Measurements from ENCODE around the gene CNTNAP2. TPM values are rescaled to one million over a fixed set of nuclear protein-coding genes. Genes with fewer than 3 reads are reported as not detected.

CNTNAP2 gene
- total and polyA plus RNA-seq, 4 experiments from 2014 or later, result 0.19 to 0.50 (median 0.20) TPM; not detected in 1

- H3K4me1 ChIP-seq (ENCODE audit: insufficient read depth, low read length), result no peaks in the 10 kb centered on the region
- intact Hi-C loops (cut with micrococcal nuclease), result no loop called here
- ChIA-PET POLR2A (ENCODE audit: partially characterized antibody) (no interaction called here), CTCF (ENCODE audit: partially characterized antibody) (no interaction called here)
- Mint-ChIP-seq H3K36me3 (no peaks in the 10 kb centered on the region), H3K27me3 (no peaks in the 10 kb centered on the region), H3K4me3 (no peak overlapping the region), H3K9me3 (peaks cover 5 to 28% (median 10%) of the 10 kb centered on the region in 8 donors), H3K4me1 (no peaks in the 10 kb centered on the region), H3K27ac (no peak overlapping the region)
- H3K27me3 ChIP-seq (ENCODE audit: insufficient read depth, low read length), result no peaks in the 10 kb centered on the region
- H3K9me3 ChIP-seq (ENCODE audit: control insufficient read depth in 1 of 2, low read length in 2 of 2), result peaks cover 0 to 3% of the 10 kb centered on the region in 2 donors
- DNase-seq, result no peak
- H3K4me3 ChIP-seq (ENCODE audit: low read length in 2 of 2), result no peak overlapping the region
- no peaks in the 10 kb centered on the region for H3K36me3 ChIP-seq (ENCODE audit: insufficient read depth, low read length)
- no peak overlapping the region for H3K27ac ChIP-seq (ENCODE audit: low read depth, low read length)
Measured at GRCh38 chr7:147405621-147406020, 1289.0 kb downstream of the CNTNAP2 start.

- H3K4me3 ChIP-seq (ENCODE audit: low read length in 2 of 2), result no peak overlapping the region
- peaks cover 5 to 23% (median 10%) of the 10 kb centered on the region in 8 donors for H3K9me3 Mint-ChIP-seq
- H3K36me3 Mint-ChIP-seq, result no peaks in the 10 kb centered on the region
- DNase-seq, result no peak
- H3K4me1 Mint-ChIP-seq, result no peaks in the 10 kb centered on the region
- no peaks in the 10 kb centered on the region for H3K27me3 ChIP-seq (ENCODE audit: insufficient read depth, low read length)
- CTCF ChIA-PET (ENCODE audit: partially characterized antibody), result no interaction called here
- H3K27me3 Mint-ChIP-seq, result no peaks in the 10 kb centered on the region
- H3K9me3 ChIP-seq (ENCODE audit: control insufficient read depth in 1 of 2, low read length in 2 of 2), result peaks cover 0 to 3% of the 10 kb centered on the region in 2 donors
- no peaks in the 10 kb centered on the region for H3K36me3 ChIP-seq (ENCODE audit: insufficient read depth, low read length)
- H3K4me3 Mint-ChIP-seq, result no peak overlapping the region
- H3K27ac ChIP-seq (ENCODE audit: low read depth, low read length), result no peak overlapping the region
- H3K27ac Mint-ChIP-seq, result no peak overlapping the region
- no peaks in the 10 kb centered on the region for H3K4me1 ChIP-seq (ENCODE audit: insufficient read depth, low read length)
- POLR2A ChIA-PET (ENCODE audit: partially characterized antibody), result no interaction called here
- intact Hi-C loops (cut with micrococcal nuclease), result no loop called here
Measured at GRCh38 chr7:147406521-147407135, 1290.0 kb downstream of the CNTNAP2 start.

GRCh38 chr7:147411096-147411495 lies 1294.5 kb downstream of the CNTNAP2 start:
- Mint-ChIP-seq H3K36me3 (no peaks in the 10 kb centered on the region), H3K27me3 (no peaks in the 10 kb centered on the region), H3K9me3 (peaks cover 2 to 27% (median 15%) of the 10 kb centered on the region in 8 donors), H3K4me1 (no peaks in the 10 kb centered on the region), H3K4me3 (no peak overlapping the region), H3K27ac (no peak overlapping the region)
- H3K27me3 ChIP-seq (ENCODE audit: insufficient read depth, low read length), result no peaks in the 10 kb centered on the region
- H3K9me3 ChIP-seq (ENCODE audit: control insufficient read depth in 1 of 2, low read length in 2 of 2), result peaks cover 0 to 3% of the 10 kb centered on the region in 2 donors
- CTCF ChIA-PET (ENCODE audit: partially characterized antibody), result no interaction called here
- no peak for DNase-seq
- intact Hi-C loops (cut with micrococcal nuclease), result no loop called here
- no peak overlapping the region for H3K27ac ChIP-seq (ENCODE audit: low read depth, low read length)
- H3K4me3 ChIP-seq (ENCODE audit: low read length in 2 of 2), result no peak overlapping the region
- POLR2A ChIA-PET (ENCODE audit: partially characterized antibody), result no interaction called here
- H3K4me1 ChIP-seq (ENCODE audit: insufficient read depth, low read length), result no peaks in the 10 kb centered on the region
- H3K36me3 ChIP-seq (ENCODE audit: insufficient read depth, low read length), result no peaks in the 10 kb centered on the region

GRCh38 chr7:147412109-147412508 lies 1295.5 kb downstream of the CNTNAP2 start:
- Mint-ChIP-seq H3K36me3 (no peaks in the 10 kb centered on the region), H3K27me3 (no peaks in the 10 kb centered on the region), H3K9me3 (peaks cover 0 to 26% (median 17%) of the 10 kb centered on the region in 8 donors), H3K4me3 (no peak overlapping the region), H3K4me1 (no peaks in the 10 kb centered on the region), H3K27ac (no peak overlapping the region)
- no peaks in the 10 kb centered on the region for H3K4me1 ChIP-seq (ENCODE audit: insufficient read depth, low read length)
- ChIA-PET POLR2A (ENCODE audit: partially characterized antibody) (no interaction called here), CTCF (ENCODE audit: partially characterized antibody) (no interaction called here)
- no peak for DNase-seq
- H3K9me3 ChIP-seq (ENCODE audit: control insufficient read depth in 1 of 2, low read length in 2 of 2), result peaks cover 0 to 3% of the 10 kb centered on the region in 2 donors
- no peaks in the 10 kb centered on the region for H3K36me3 ChIP-seq (ENCODE audit: insufficient read depth, low read length)
- H3K4me3 ChIP-seq (ENCODE audit: low read length in 2 of 2), result no peak overlapping the region
- H3K27ac ChIP-seq (ENCODE audit: low read depth, low read length), result no peak overlapping the region
- intact Hi-C loops (cut with micrococcal nuclease), result no loop called here
- no peaks in the 10 kb centered on the region for H3K27me3 ChIP-seq (ENCODE audit: insufficient read depth, low read length)

- H3K36me3 Mint-ChIP-seq, result no peaks in the 10 kb centered on the region
- no peaks in the 10 kb centered on the region for H3K27me3 Mint-ChIP-seq
- CTCF ChIA-PET (ENCODE audit: partially characterized antibody), result interaction anchor here (0.6 kb wide), 1 partner anchor 8 kb away, joined by 3 read pairs; no protein-coding TSS in a partner anchor
- H3K27ac Mint-ChIP-seq, result no peak overlapping the region
- intact Hi-C loops (cut with micrococcal nuclease), result no loop called here
- Histone ChIP-seq H3K27me3 (ENCODE audit: insufficient read depth, low read length) (no peaks in the 10 kb centered on the region), H3K9me3 (ENCODE audit: control insufficient read depth in 1 of 2, low read length in 2 of 2) (peaks cover 0 to 3% of the 10 kb centered on the region in 2 donors), H3K27ac (ENCODE audit: low read depth, low read length) (no peak overlapping the region), H3K36me3 (ENCODE audit: insufficient read depth, low read length) (no peaks in the 10 kb centered on the region), H3K4me1 (ENCODE audit: insufficient read depth, low read length) (no peaks in the 10 kb centered on the region), H3K4me3 (ENCODE audit: low read length in 2 of 2) (no peak overlapping the region)
- H3K4me3 Mint-ChIP-seq, result no peak overlapping the region
- DNase-seq, result no peak
- H3K4me1 Mint-ChIP-seq, result no peaks in the 10 kb centered on the region
- POLR2A ChIA-PET (ENCODE audit: partially characterized antibody), result no interaction called here
- peaks cover 0 to 25% (median 13%) of the 10 kb centered on the region in 8 donors for H3K9me3 Mint-ChIP-seq
Measured at GRCh38 chr7:147412782-147413556, 1296.4 kb downstream of the CNTNAP2 start.

GRCh38 chr7:147413557-147413870 lies 1296.9 kb downstream of the CNTNAP2 start:
- Histone ChIP-seq H3K9me3 (ENCODE audit: control insufficient read depth in 1 of 2, low read length in 2 of 2) (no peaks in the 10 kb centered on the region), H3K4me3 (ENCODE audit: low read length in 2 of 2) (no peak overlapping the region), H3K4me1 (ENCODE audit: insufficient read depth, low read length) (no peaks in the 10 kb centered on the region), H3K36me3 (ENCODE audit: insufficient read depth, low read length) (no peaks in the 10 kb centered on the region), H3K27ac (ENCODE audit: low read depth, low read length) (no peak overlapping the region), H3K27me3 (ENCODE audit: insufficient read depth, low read length) (no peaks in the 10 kb centered on the region)
- intact Hi-C loops (cut with micrococcal nuclease), result no loop called here
- Mint-ChIP-seq H3K4me3 (no peak overlapping the region), H3K9me3 (peaks cover 0 to 20% (median 11%) of the 10 kb centered on the region in 8 donors), H3K4me1 (no peaks in the 10 kb centered on the region), H3K27me3 (no peaks in the 10 kb centered on the region), H3K36me3 (no peaks in the 10 kb centered on the region), H3K27ac (no peak overlapping the region)
- CTCF ChIA-PET (ENCODE audit: partially characterized antibody), result no interaction called here
- POLR2A ChIA-PET (ENCODE audit: partially characterized antibody), result no interaction called here
- no peak for DNase-seq

GRCh38 chr7:147415991-147416390 lies 1299.4 kb downstream of the CNTNAP2 start:
- CTCF ChIA-PET (ENCODE audit: partially characterized antibody), result no interaction called here
- no peak for DNase-seq
- H3K36me3 Mint-ChIP-seq, result no peaks in the 10 kb centered on the region
- H3K27ac Mint-ChIP-seq, result no peak overlapping the region
- no peaks in the 10 kb centered on the region for H3K27me3 ChIP-seq (ENCODE audit: insufficient read depth, low read length)
- no peaks in the 10 kb centered on the region for H3K4me1 ChIP-seq (ENCODE audit: insufficient read depth, low read length)
- no peaks in the 10 kb centered on the region for H3K9me3 ChIP-seq (ENCODE audit: control insufficient read depth in 1 of 2, low read length in 2 of 2)
- POLR2A ChIA-PET (ENCODE audit: partially characterized antibody), result no interaction called here
- H3K36me3 ChIP-seq (ENCODE audit: insufficient read depth, low read length), result no peaks in the 10 kb centered on the region
- no peaks in the 10 kb centered on the region for H3K27me3 Mint-ChIP-seq
- no peaks in the 10 kb centered on the region for H3K4me1 Mint-ChIP-seq
- H3K4me3 Mint-ChIP-seq, result no peak overlapping the region
- H3K4me3 ChIP-seq (ENCODE audit: low read length in 2 of 2), result no peak overlapping the region
- peaks cover 0 to 16% (median 9%) of the 10 kb centered on the region in 8 donors for H3K9me3 Mint-ChIP-seq
- intact Hi-C loops (cut with micrococcal nuclease), result no loop called here
- H3K27ac ChIP-seq (ENCODE audit: low read depth, low read length), result no peak overlapping the region
